ENCODE results near the gene FUS. TPM values are rescaled to one million over a fixed set of nuclear protein-coding genes. Genes with fewer than 3 reads are reported as not detected.

Gene FUS
- total RNA-seq, 3 donors from 2014 or later (not counting 1 experiment from before 2014, with no cell fraction given): 872 to 934 (median 918) TPM

DNA sequence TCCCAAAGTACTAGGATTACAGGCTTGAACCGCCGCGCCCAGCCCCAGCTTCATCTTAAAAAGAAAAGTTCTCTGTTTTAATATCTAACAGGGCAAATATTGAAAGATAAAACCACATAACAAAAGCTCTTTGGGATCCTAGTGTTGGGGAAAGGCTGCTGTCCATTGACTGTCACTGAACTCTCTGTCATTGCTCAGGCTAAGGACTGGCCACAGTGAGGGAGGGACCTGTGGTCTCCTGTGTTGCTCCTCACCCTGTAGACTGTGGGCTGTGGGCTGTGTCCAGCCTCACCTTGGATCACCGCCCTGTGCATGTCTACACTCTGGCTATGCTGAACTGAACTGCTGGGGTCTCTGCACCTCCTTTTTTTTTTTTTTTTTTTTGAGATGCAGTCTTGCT, 48.3 kb downstream of the FUS start:
- TF ChIP-seq, protein P1, sequence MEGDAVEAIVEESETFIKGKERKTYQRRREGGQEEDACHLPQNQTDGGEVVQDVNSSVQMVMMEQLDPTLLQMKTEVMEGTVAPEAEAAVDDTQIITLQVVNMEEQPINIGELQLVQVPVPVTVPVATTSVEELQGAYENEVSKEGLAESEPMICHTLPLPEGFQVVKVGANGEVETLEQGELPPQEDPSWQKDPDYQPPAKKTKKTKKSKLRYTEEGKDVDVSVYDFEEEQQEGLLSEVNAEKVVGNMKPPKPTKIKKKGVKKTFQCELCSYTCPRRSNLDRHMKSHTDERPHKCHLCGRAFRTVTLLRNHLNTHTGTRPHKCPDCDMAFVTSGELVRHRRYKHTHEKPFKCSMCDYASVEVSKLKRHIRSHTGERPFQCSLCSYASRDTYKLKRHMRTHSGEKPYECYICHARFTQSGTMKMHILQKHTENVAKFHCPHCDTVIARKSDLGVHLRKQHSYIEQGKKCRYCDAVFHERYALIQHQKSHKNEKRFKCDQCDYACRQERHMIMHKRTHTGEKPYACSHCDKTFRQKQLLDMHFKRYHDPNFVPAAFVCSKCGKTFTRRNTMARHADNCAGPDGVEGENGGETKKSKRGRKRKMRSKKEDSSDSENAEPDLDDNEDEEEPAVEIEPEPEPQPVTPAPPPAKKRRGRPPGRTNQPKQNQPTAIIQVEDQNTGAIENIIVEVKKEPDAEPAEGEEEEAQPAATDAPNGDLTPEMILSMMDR (IDR thresholded peaks at IDR 0.05): no peak
- Mint-ChIP-seq H3K4me1 (no peaks in the 10 kb centered on the region), H3K27me3 (ENCODE audit: low read depth in 2 of 2) (no peaks in the 10 kb centered on the region), H3K4me3 (no peak overlapping the region), H3K27ac (no peak overlapping the region), H3K36me3 (no peaks in the 10 kb centered on the region), H3K9me3 (no peaks in the 10 kb centered on the region)
- H3K27ac ChIP-seq (ENCODE audit: low read length): no peak overlapping the region
- H3K4me1 ChIP-seq (ENCODE audit: control insufficient read depth, insufficient read depth, low read length): no peaks in the 10 kb centered on the region
- intact Hi-C loops (cut with micrococcal nuclease): no loop called here
- no peak for DNase-seq
- WGBS (ENCODE audit: insufficient coverage): 96% methylated on average over 4 of the region's 4 CpGs
- no peaks in the 10 kb centered on the region for H3K36me3 ChIP-seq (ENCODE audit: control insufficient read depth, insufficient read depth, low read length)
- H3K9me3 ChIP-seq (ENCODE audit: control insufficient read depth, insufficient read depth, low read length): no peaks in the 10 kb centered on the region
- no peak overlapping the region for H3K4me3 ChIP-seq (ENCODE audit: low read length)
- H3K27me3 ChIP-seq (ENCODE audit: control insufficient read depth, insufficient read depth, low read length): no peaks in the 10 kb centered on the region
- ATAC-seq: no peak

- Mint-ChIP-seq H3K36me3 (no peaks in the 10 kb centered on the region), H3K4me3 (no peak overlapping the region), H3K4me1 (no peaks in the 10 kb centered on the region), H3K9me3 (no peaks in the 10 kb centered on the region), H3K27me3 (ENCODE audit: low read depth in 2 of 2) (no peaks in the 10 kb centered on the region), H3K27ac (no peak overlapping the region)
- intact Hi-C loops (cut with micrococcal nuclease): no loop called here
- Histone ChIP-seq H3K4me3 (ENCODE audit: low read length) (no peak overlapping the region), H3K27ac (ENCODE audit: low read length) (no peak overlapping the region), H3K27me3 (ENCODE audit: control insufficient read depth, insufficient read depth, low read length) (no peaks in the 10 kb centered on the region), H3K4me1 (ENCODE audit: control insufficient read depth, insufficient read depth, low read length) (no peaks in the 10 kb centered on the region), H3K36me3 (ENCODE audit: control insufficient read depth, insufficient read depth, low read length) (no peaks in the 10 kb centered on the region), H3K9me3 (ENCODE audit: control insufficient read depth, insufficient read depth, low read length) (no peaks in the 10 kb centered on the region)
- DNase-seq (no peak), ATAC-seq (no peak)
- TF ChIP-seq, protein P1 (IDR thresholded peaks at IDR 0.05): no peak
- WGBS (ENCODE audit: insufficient coverage): 53% methylated on average over 10 of the region's 10 CpGs
These were observed 49.6 kb downstream of the FUS start for GRCh38 chr16:31229501-31229900.

DNA sequence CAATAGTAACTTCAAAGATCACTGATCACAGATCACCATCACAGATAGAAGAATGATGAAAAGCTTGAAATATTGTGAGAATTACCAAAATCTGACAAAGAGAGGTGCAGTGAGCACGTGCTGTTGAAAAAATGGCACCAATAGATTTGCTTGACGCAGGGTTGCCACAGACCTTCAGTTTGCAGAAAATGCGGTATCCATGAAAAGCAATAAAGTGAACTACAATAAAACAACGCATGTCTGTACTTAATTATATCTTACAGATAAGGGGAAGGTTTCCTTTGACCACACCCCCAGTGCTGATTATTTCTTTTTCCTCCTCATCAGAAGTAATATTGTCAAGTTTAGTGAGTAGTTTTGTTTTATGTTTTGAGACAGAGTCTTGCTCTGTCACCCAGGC, 58.1 kb downstream of the FUS start:
- Histone ChIP-seq H3K27me3 (ENCODE audit: control insufficient read depth, insufficient read depth, low read length) (no peaks in the 10 kb centered on the region), H3K9me3 (ENCODE audit: control insufficient read depth, insufficient read depth, low read length) (no peaks in the 10 kb centered on the region), H3K27ac (ENCODE audit: low read length) (no peak overlapping the region), H3K36me3 (ENCODE audit: control insufficient read depth, insufficient read depth, low read length) (no peaks in the 10 kb centered on the region), H3K4me1 (ENCODE audit: control insufficient read depth, insufficient read depth, low read length) (no peaks in the 10 kb centered on the region), H3K4me3 (ENCODE audit: low read length) (no peak overlapping the region)
- Mint-ChIP-seq H3K36me3 (no peaks in the 10 kb centered on the region), H3K4me3 (no peak overlapping the region), H3K27ac (no peak overlapping the region), H3K27me3 (ENCODE audit: low read depth in 2 of 2) (no peaks in the 10 kb centered on the region), H3K4me1 (no peaks in the 10 kb centered on the region), H3K9me3 (no peaks in the 10 kb centered on the region)
- intact Hi-C loops (cut with micrococcal nuclease): no loop called here
- no peak for ATAC-seq
- DNase-seq: no peak
- WGBS (ENCODE audit: insufficient coverage): 91% methylated on average over 3 of the region's 4 CpGs
- TF ChIP-seq, protein P1 (IDR thresholded peaks at IDR 0.05): no peak

Other genes with a start within 250 kb of the FUS start
- gene ORAI3, start 231.1 kb upstream of the FUS start, total RNA-seq: 10 to 100 TPM; 10.8 to 19.8 (median 12.8) TPM
- gene SETD1A, start 222.4 kb upstream of the FUS start, total RNA-seq: 10 to 100 TPM; 32.9 to 34.5 (median 33.9) TPM
- gene HSD3B7, start 194.9 kb upstream of the FUS start, total RNA-seq: 1 to 10 TPM in 1 of 3 donors, under 1 TPM in 2; 0.26 to 2.1 (median 0.39) TPM
- gene STX1B, start 169.5 kb upstream of the FUS start, total RNA-seq: 1 to 10 TPM in 1 of 3 donors, under 1 TPM in 2; 0.14 to 1.6 (median 0.32) TPM
- 100 to 1,000 TPM; 128 to 145 (median 133) TPM for gene STX4, start 146.6 kb upstream of the FUS start, total RNA-seq
- gene ZNF668, start 105.9 kb upstream of the FUS start, total RNA-seq: 10 to 100 TPM; 11.0 to 27.4 (median 22.6) TPM
- gene ZNF646, start 105.7 kb upstream of the FUS start, total RNA-seq: 10 to 100 TPM; 22.0 to 31.1 (median 30.1) TPM
- gene PRSS53, start 91.2 kb upstream of the FUS start, total RNA-seq: 1 to 10 TPM; 4.3 to 7.4 (median 5.1) TPM
- 10 to 100 TPM; 35.9 to 42.1 (median 41.8) TPM for gene VKORC1, start 85.3 kb upstream of the FUS start, total RNA-seq
- gene BCKDK, start 71.8 kb upstream of the FUS start, total RNA-seq: 10 to 100 TPM in 2 of 3 donors, 1 to 10 TPM in 1; 9.9 to 16.3 (median 12.1) TPM
- gene KAT8, start 62.5 kb upstream of the FUS start, total RNA-seq: 100 to 1,000 TPM in 1 of 3 donors, 10 to 100 TPM in 2; 90.6 to 101 (median 93.4) TPM
- not detected for gene PRSS8, start 44.4 kb upstream of the FUS start, total RNA-seq
- 1 to 10 TPM; 2.1 to 3.5 (median 2.3) TPM for gene PRSS36, start 30.1 kb upstream of the FUS start, total RNA-seq
- gene PYCARD, start 22.6 kb downstream of the FUS start, total RNA-seq: 10 to 100 TPM; 29.7 to 38.1 (median 37.6) TPM
- under 1 TPM in 2 of 3 donors, not detected in 1; 0.05 to 0.07 TPM for gene TRIM72, start 34.0 kb downstream of the FUS start, total RNA-seq
- gene PYDC1, start 37.0 kb downstream of the FUS start, total RNA-seq: not detected
- gene ITGAM, start 79.8 kb downstream of the FUS start, total RNA-seq: 100 to 1,000 TPM; 370 to 545 (median 428) TPM
- gene ITGAX, start 175.0 kb downstream of the FUS start, total RNA-seq: 100 to 1,000 TPM; 224 to 249 (median 233) TPM
- 1 to 10 TPM; 1.0 to 2.9 (median 2.2) TPM for gene ITGAD, start 213.2 kb downstream of the FUS start, total RNA-seq
- not detected for gene COX6A2, start 248.2 kb downstream of the FUS start, total RNA-seq